ENCODE measurements around the gene WFDC1.

DNA sequence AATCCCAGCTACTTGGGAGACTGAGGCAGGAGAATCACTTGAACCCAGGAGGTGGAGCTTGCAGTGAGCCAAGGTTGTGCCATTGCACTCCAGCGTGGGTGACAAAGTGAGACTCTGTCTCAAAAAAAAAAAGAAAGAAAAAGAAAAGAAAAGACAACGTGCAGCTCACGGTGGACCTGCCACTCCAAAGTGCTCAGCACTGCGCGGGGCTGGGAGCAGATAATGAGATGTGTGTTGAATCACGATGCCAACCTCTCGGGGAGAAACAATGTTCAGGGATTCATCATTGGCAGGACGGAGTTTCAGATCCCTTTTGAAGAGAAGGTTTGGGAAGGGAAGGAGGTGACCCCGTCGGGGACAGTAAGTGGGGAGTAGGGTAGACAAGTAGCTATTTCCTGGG is 19.2 kb downstream of the WFDC1 start:
- no peak for TF ChIP-seq POLR2A (IDR thresholded peaks at IDR 0.05)
- TF ChIP-seq, protein P1, sequence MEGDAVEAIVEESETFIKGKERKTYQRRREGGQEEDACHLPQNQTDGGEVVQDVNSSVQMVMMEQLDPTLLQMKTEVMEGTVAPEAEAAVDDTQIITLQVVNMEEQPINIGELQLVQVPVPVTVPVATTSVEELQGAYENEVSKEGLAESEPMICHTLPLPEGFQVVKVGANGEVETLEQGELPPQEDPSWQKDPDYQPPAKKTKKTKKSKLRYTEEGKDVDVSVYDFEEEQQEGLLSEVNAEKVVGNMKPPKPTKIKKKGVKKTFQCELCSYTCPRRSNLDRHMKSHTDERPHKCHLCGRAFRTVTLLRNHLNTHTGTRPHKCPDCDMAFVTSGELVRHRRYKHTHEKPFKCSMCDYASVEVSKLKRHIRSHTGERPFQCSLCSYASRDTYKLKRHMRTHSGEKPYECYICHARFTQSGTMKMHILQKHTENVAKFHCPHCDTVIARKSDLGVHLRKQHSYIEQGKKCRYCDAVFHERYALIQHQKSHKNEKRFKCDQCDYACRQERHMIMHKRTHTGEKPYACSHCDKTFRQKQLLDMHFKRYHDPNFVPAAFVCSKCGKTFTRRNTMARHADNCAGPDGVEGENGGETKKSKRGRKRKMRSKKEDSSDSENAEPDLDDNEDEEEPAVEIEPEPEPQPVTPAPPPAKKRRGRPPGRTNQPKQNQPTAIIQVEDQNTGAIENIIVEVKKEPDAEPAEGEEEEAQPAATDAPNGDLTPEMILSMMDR (IDR thresholded peaks at IDR 0.05), result no peak
